K562 (cell line): Measurements from ENCODE around the gene CAMSAP3. TPM values are rescaled to one million over a fixed set of nuclear protein-coding genes. Genes with fewer than 3 reads are reported as not detected.
A peak's percentile ranks its signal among the peaks of the same experiment; 100 is the strongest.

ENCODE experiments used
- ATAC-seq: fragments of 200-7000 bp; cut with Tn5 transposase; 3 replicates; pipeline ENCODE4 v1.9.1; 2020; ENCODE audit warnings: moderate library complexity
- BruUV-seq: library from RNA; stranded (reverse); fragments of 400-500 nt; replicated peaks from 2 replicates; lab custom pipeline; 2021; lab: Mats Ljungman, UMichigan
- CTCF ChIA-PET: fragments of 300-600 bp; formaldehyde crosslinking; extraction: SDS; loops from one replicate; lab custom pipeline; 2021; ENCODE audit warnings: low intra/inter-chr PET ratio; lab: Yijun Ruan, JAX
- POLR2A ChIA-PET: fragments of 300-600, 350-650 bp; sonication (Branson Sonifier 250); formaldehyde crosslinking; extraction: SDS; loops from one replicate; lab custom pipeline; 2021; ENCODE audit warnings: antibody characterized with exemption, inconsistent platforms; lab: Yijun Ruan, JAX
- DNase-seq, 4 experiments: peaks; one replicate each; pipeline versions ENCODE4 v3.0.0 to v3.0.0-alpha.2; 2011 to 2018; ENCODE audit warnings: low spot score in 3 of 4, mixed read lengths in 3 of 4; ENCODE audit errors: extremely low read depth in 1 of 4
- FAIRE-seq: peaks from 2 replicates; lab custom pipeline; 2011; peaks lifted over from hg19 to GRCh38; lab: Jason Lieb, UNC
- H2AFZ ChIP-seq: 2 replicates; pipeline ENCODE4 v1.6.0; 2011; ENCODE audit warnings: low read depth, low read length, control low read depth, inconsistent platforms
- H3K27ac ChIP-seq: fragments of 200-600 bp; 3 replicates; pipeline ENCODE4 v1.8.0; 2011; ENCODE audit warnings: low read depth, mild to moderate bottlenecking, control low read depth, inconsistent platforms, low read length, moderate library complexity, mixed read lengths; ENCODE audit errors: extremely low read depth
- H3K27me3 ChIP-seq, 2 experiments: fragments of 300-600 bp in 1 of 2; 2 replicates in 1 of 2; 3 replicates in 1 of 2; pipeline versions ENCODE4 v1.6.0 to v1.8.0; 2011; ENCODE audit warnings: inconsistent platforms in 2 of 2, low read length in 2 of 2, mild to moderate bottlenecking in 1 of 2, mixed read lengths in 1 of 2, moderate library complexity in 1 of 2; ENCODE audit not compliant: control insufficient read depth in 2 of 2, insufficient read depth in 2 of 2
- H3K36me3 ChIP-seq: fragments of 300-600 bp; 3 replicates; pipeline ENCODE4 v1.8.0; 2011; ENCODE audit warnings: mild to moderate bottlenecking, low read length, inconsistent platforms; ENCODE audit not compliant: control insufficient read depth, insufficient read depth
- H3K4me1 ChIP-seq, 2 experiments: fragments of 200-600 bp in 1 of 2; replicated peaks in 1 of 2; 2 replicates in 1 of 2; 3 replicates in 1 of 2; pipeline versions ENCODE4 v1.5.1 to v1.8.0; 2011; ENCODE audit warnings: inconsistent platforms in 2 of 2, low read length in 2 of 2, mild to moderate bottlenecking in 1 of 2, mixed read lengths in 1 of 2, moderate library complexity in 1 of 2; ENCODE audit not compliant: control insufficient read depth in 2 of 2, insufficient read depth in 2 of 2
- H3K4me2 ChIP-seq: 2 replicates; pipeline ENCODE4 v1.6.1; 2011; ENCODE audit warnings: low read length, control low read depth, inconsistent platforms, mixed read lengths; ENCODE audit not compliant: insufficient read depth
- H3K4me3 ChIP-seq: fragments of 200-600 bp; sonication (generic), shearing (Covaris generic); 2 replicates; pipeline ENCODE4 v1.5.1; 2016; ENCODE audit warnings: control low read depth, inconsistent platforms
- H3K79me2 ChIP-seq: fragments of 200-600 bp; 3 replicates; pipeline ENCODE4 v1.8.0; 2011; ENCODE audit warnings: low read length, inconsistent platforms; ENCODE audit not compliant: control insufficient read depth, insufficient read depth
- H3K9ac ChIP-seq, 2 experiments: 2 replicates each; pipeline versions ENCODE4 v1.6.0 to v1.6.1; 2011; ENCODE audit warnings: low read depth in 2 of 2, low read length in 2 of 2, control low read depth in 1 of 2, inconsistent platforms in 1 of 2, mild to moderate bottlenecking in 1 of 2, mixed read lengths in 1 of 2; ENCODE audit not compliant: insufficient read depth in 1 of 2
- H3K9me1 ChIP-seq: one replicate; pipeline ENCODE4 v1.6.0; 2011; ENCODE audit warnings: inconsistent platforms, mild to moderate bottlenecking, low read length, moderate library complexity; ENCODE audit not compliant: control insufficient read depth, insufficient read depth
- H3K9me3 ChIP-seq: replicated peaks from 2 replicates; pipeline ENCODE4 v1.5.1; 2011; ENCODE audit warnings: low read depth, low read length, inconsistent platforms; ENCODE audit not compliant: control insufficient read depth, insufficient read depth
- H4K20me1 ChIP-seq: replicated peaks from 2 replicates; pipeline ENCODE4 v1.6.1; 2011; ENCODE audit warnings: low read length, inconsistent platforms, mixed read lengths; ENCODE audit not compliant: control insufficient read depth, insufficient read depth
- CHD2 ChIP-seq: IDR thresholded peaks from 2 replicates; pipeline ENCODE4 v1.6.1; 2011; ENCODE audit warnings: low read depth, low read length
- CTCF ChIP-seq, 3 experiments: IDR thresholded peaks in 2 of 3; conservative IDR thresholded peaks in 1 of 3; 2 replicates each; pipeline ENCODE4 v1.5.1; 2011 to 2012; ENCODE audit warnings: low read length in 3 of 3, mild to moderate bottlenecking in 3 of 3, control low read depth in 2 of 3, improper control_type of control experiment in 1 of 3, inconsistent platforms in 1 of 3, low read depth in 1 of 3, mixed read lengths in 1 of 3, moderate library complexity in 1 of 3; ENCODE audit not compliant: insufficient read depth in 2 of 3
- MYBL2 ChIP-seq, 2 experiments: fragments of 450-650 bp in 1 of 2; sonication (generic) in 1 of 2; formaldehyde crosslinking in 1 of 2; IDR thresholded peaks; 2 replicates each; pipeline versions ENCODE4 v1.6.1 to v1.8.1; 2017 to 2022; ENCODE audit warnings: borderline replicate concordance in 1 of 2, inconsistent platforms in 1 of 2, low read depth in 1 of 2, mild to moderate bottlenecking in 1 of 2, missing genetic modification reagents in 1 of 2, moderate library complexity in 1 of 2
- NR2C2 ChIP-seq, 2 experiments: fragments of 200-800 bp in 1 of 2; sonication (Bioruptor generic) in 1 of 2; sonication (generic) in 1 of 2; formaldehyde crosslinking in 1 of 2; IDR thresholded peaks; 2 replicates each; pipeline versions ENCODE4 v1.6.1 to v1.8.0; 2016 to 2022; ENCODE audit warnings: mild to moderate bottlenecking in 1 of 2, missing compliant biosample characterization in 1 of 2, missing genetic modification characterization in 1 of 2, missing genetic modification reagents in 1 of 2
- POLR2G ChIP-seq: fragments of 200-400 bp; formaldehyde crosslinking; IDR thresholded peaks from 2 replicates; pipeline ENCODE4 v1.6.1; 2017; ENCODE audit warnings: low read depth, mild to moderate bottlenecking, antibody characterized with exemption, low read length, moderate library complexity
- RBFOX2 ChIP-seq: fragments of 200-400 bp; formaldehyde crosslinking; IDR thresholded peaks from 2 replicates; pipeline ENCODE4 v1.6.1; 2017; ENCODE audit warnings: low read depth, mild to moderate bottlenecking, low read length, moderate library complexity
- TCFL5 ChIP-seq: fragments of 250-450 bp; sonication (Bioruptor Pico); conservative IDR thresholded peaks from 2 replicates; pipeline ENCODE4 v1.6.1; 2021; ENCODE audit warnings: mild to moderate bottlenecking, moderate library complexity, matching md5 sums
- ZBTB33 ChIP-seq: sonication (generic); formaldehyde crosslinking; IDR thresholded peaks from 2 replicates; pipeline ENCODE4 v1.8.1; 2023; ENCODE audit warnings: mild to moderate bottlenecking, missing genetic modification reagents
- WGBS: fragments of 100-300 bp; shearing (Covaris generic); methylation state at CpG from one replicate; pipeline ENCODE4 v1.1.6; 2016; ENCODE audit warnings: low coverage, mixed read lengths; ENCODE audit not compliant: insufficient coverage; ENCODE audit errors: missing lambda C conversion rate; 5-methylcytosine and 5-hydroxymethylcytosine counted together
- in situ Hi-C: fragments of 300-500 bp; cut with MboI; formaldehyde crosslinking; loops from 4 replicates; pipeline ENCODE4 v1.15.0; 2018; ENCODE audit warnings: inconsistent platforms, mixed read lengths
- intact Hi-C: fragments of 100-400 bp; cut with micrococcal nuclease; formaldehyde crosslinking; loops from 2 replicates; pipeline ENCODE4 v1.14.2; 2022
- polyA plus RNA-seq, 8 experiments: library from polyadenylated mRNA; depleted of rRNA in 4 of 8; stranded (reverse) in 5 of 8; unstranded in 3 of 8; fragments of >200 nt; fragmentation: Nextera tagmentation in 2 of 8; fragmentation: Illumina TruSeq in 1 of 8; extraction: Ambion mirVana in 2 of 8; extraction: Trizol in 1 of 8; gene quantifications; 2 replicates each; pipeline versions ENCODE4 v1.2.1 to v1.2.3, GENCODE V29; 2011 to 2014; ENCODE audit warnings: inconsistent platforms in 1 of 8, missing spikeins in 1 of 8
- total RNA-seq, 7 experiments: library from RNA; depleted of rRNA in 6 of 7; stranded (reverse); fragments of >200 nt in 6 of 7; fragmentation: Illumina TruSeq in 2 of 7; extraction: Trizol in 2 of 7; gene quantifications; 2 replicates each; pipeline versions ENCODE4 v1.2.1 to v1.2.3, GENCODE V29; 2011 to 2021; ENCODE audit warnings: low replicate concordance in 1 of 7
- TF ChIP-seq, protein P1 (sequence below): fragments of 250-450 bp; sonication (Bioruptor Pico); IDR thresholded peaks from 2 replicates; pipeline ENCODE4 v1.5.0; 2020; ENCODE audit warnings: mild to moderate bottlenecking, borderline replicate concordance

CAMSAP3 gene
- total and polyA plus RNA-seq, 9 of the 15 experiments (the other 6 are each of a cell fraction or from before 2014, with no cell fraction given) = 0.01 to 0.89 (median 0.22) TPM; not detected in 1

DNA sequence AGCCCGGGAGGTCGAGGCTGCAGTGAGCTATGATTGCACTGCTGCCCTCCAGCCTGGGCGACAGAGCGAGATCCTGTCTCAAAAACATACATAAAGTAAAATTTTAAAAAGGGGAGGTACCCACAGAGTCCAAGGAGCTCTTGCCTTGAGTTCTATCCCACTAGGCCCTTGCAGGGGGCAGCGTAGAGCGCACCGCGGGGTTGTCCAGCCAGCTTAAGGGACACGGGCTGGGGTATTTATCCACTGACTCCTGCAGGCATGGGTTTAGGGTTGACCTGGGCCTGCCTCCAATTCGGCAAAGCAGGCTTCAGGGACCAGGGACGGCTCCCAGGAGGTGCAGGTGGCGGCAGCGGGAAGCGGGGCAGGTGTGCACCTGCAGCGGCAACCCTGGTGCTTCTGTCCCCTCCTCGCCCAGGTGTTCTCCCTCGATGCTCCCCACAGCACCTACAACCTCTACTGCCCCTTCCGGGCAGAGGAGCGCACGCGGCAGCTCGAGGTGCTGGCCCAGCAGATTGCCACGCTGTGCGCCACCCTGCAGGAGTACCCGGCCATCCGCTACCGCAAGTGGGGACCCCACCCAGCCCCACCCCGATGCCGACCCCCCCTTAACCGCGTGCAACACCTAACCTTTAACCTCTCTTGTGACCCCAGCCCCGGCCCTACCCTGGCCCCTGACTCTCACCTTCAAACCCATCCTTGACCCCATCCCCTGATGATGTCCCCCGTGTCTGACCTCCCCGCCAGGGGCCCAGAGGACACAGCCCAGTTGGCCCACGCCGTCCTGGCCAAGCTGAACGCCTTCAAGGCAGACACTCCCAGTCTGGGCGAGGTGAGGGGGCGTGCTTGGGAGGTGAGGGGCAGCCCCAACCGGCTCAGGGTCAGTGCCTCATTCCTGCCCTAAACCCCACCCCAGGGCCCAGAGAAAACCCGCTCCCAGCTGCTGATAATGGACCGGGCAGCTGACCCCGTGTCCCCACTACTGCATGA, 45.9 kb downstream of the CAMSAP3 start:
- Histone ChIP-seq H4K20me1 (peaks cover 21% of the 10 kb centered on the region), H3K9me1 (no peaks in the 10 kb centered on the region), H3K79me2 (peaks cover 39% of the 10 kb centered on the region), H3K4me3 (no peak overlapping the region), H3K9ac (no peak overlapping the region), H3K4me2 (no peak overlapping the region), H3K36me3 (peaks cover 67% of the 10 kb centered on the region; the same call in 2 of the 3 replicates), H2AFZ (no peak overlapping the region), H3K9me3 (peaks cover 6% of the 10 kb centered on the region; the same call in 1 of the 2 replicates), H3K4me1 (peaks cover 4 to 76% of the 10 kb centered on the region in 2 experiments; a peak in 4 of 5 replicates), H3K27ac (no peak overlapping the region), H3K27me3 (no peaks in the 10 kb centered on the region; a peak in 1 of 5 replicates)
- ATAC-seq = no peak
- DNase-seq = no peak
- ChIA-PET POLR2A (interaction anchor here (0.5 to 1.1 kb wide), 4 partner anchors 12 to 115 kb away, joined by 3 to 4 read pairs (median 3); partner anchors contain the start of genes PET100 and XAB2), CTCF (no interaction called here)
- 87% methylated on average over 24 of the region's 43 CpGs for WGBS
- TF ChIP-seq POLR2G = peak; percentile 61
- no peak for TF ChIP-seq TCFL5
- TF ChIP-seq CTCF (IDR thresholded peaks at IDR 0.05 in 2 of 3, conservative IDR thresholded peaks at IDR 0.05 in 1 of 3; ENCODE audit: insufficient read depth in 2 of 3, low read depth in 1 of 3, low read length in 3 of 3) = 0 out of 6 replicates have a peak, but pooled peaks of 2 of the 3 experiments have one; percentile 10 to 35
- TF ChIP-seq MYBL2 (IDR thresholded peaks at IDR 0.05; ENCODE audit: low read depth) = no peak
- no peak for TF ChIP-seq MYBL2 (CRISPR knock-in tag; IDR thresholded peaks at IDR 0.05; ENCODE audit: borderline replicate concordance)
- no peak for TF ChIP-seq CHD2
- TF ChIP-seq, protein P1, sequence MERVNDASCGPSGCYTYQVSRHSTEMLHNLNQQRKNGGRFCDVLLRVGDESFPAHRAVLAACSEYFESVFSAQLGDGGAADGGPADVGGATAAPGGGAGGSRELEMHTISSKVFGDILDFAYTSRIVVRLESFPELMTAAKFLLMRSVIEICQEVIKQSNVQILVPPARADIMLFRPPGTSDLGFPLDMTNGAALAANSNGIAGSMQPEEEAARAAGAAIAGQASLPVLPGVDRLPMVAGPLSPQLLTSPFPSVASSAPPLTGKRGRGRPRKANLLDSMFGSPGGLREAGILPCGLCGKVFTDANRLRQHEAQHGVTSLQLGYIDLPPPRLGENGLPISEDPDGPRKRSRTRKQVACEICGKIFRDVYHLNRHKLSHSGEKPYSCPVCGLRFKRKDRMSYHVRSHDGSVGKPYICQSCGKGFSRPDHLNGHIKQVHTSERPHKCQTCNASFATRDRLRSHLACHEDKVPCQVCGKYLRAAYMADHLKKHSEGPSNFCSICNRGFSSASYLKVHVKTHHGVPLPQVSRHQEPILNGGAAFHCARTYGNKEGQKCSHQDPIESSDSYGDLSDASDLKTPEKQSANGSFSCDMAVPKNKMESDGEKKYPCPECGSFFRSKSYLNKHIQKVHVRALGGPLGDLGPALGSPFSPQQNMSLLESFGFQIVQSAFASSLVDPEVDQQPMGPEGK (CRISPR knock-in tag) = no peak
- 0 out of 2 replicates have a peak, but pooled peaks have one; percentile 26 for TF ChIP-seq NR2C2 (CRISPR knock-in tag; IDR thresholded peaks at IDR 0.05)
- TF ChIP-seq NR2C2 (tag; IDR thresholded peaks at IDR 0.05) = no peak
- peak; percentile 53 for TF ChIP-seq RBFOX2
- peak; percentile 49 for TF ChIP-seq ZBTB33
- intact Hi-C loops = no loop called here
- in situ Hi-C loops = no loop called here
- FAIRE-seq = no peak
- BruUV-seq = no TSS peak
